SK-N-SH treated with all-trans-retinoic acid at 6 μM for 48 hours (cell line): ENCODE measurements around the gene ABCC3.

Source experiments
- PATZ1 ChIP-seq: fragments of 250-450 bp; sonication (Bioruptor Pico); IDR thresholded peaks from 2 replicates; pipeline ENCODE4 v1.8.0; 2020; ENCODE audit warnings: mild to moderate bottlenecking, moderate library complexity, borderline replicate concordance
- ZFP3 ChIP-seq: fragments of 250-450 bp; sonication (Bioruptor Pico); IDR thresholded peaks from 2 replicates; pipeline ENCODE4 v1.5.0; 2020; ENCODE audit warnings: mild to moderate bottlenecking, moderate library complexity

- no peak for TF ChIP-seq ZFP3 (CRISPR knock-in tag)
- TF ChIP-seq PATZ1 (CRISPR knock-in tag) = no peak
Observed at GRCh38 chr17:50722746-50723145, 88.1 kb downstream of the ABCC3 start.
